ENCODE measurements around the gene CDK14. TPM values are rescaled to one million over a fixed set of nuclear protein-coding genes. Genes with fewer than 3 reads are reported as not detected.

The CDK14 gene
- total RNA-seq, 1 donor = 44.8 TPM

DNA sequence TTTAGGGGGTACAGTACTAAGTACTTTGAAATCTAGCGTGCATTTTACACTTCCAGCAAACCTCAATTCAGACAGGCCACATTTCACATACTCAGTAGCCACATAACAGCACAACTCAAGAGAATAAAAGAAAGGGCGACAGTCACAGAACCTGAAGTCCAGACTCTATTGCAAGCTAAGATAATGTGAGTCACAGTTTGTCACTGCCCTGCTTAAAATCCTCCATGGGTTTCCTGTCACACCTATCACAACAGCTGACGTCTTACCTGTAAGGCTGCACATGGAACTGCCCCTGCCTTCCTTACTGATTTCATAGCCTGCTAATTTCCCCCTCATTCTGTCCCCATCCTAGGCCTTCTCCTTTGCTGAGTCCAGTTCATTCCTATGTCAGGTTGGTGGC lies 16.1 kb upstream of the CDK14 start:
- no peak for DNase-seq (ENCODE audit: low read depth)
- TF ChIP-seq, protein P1, sequence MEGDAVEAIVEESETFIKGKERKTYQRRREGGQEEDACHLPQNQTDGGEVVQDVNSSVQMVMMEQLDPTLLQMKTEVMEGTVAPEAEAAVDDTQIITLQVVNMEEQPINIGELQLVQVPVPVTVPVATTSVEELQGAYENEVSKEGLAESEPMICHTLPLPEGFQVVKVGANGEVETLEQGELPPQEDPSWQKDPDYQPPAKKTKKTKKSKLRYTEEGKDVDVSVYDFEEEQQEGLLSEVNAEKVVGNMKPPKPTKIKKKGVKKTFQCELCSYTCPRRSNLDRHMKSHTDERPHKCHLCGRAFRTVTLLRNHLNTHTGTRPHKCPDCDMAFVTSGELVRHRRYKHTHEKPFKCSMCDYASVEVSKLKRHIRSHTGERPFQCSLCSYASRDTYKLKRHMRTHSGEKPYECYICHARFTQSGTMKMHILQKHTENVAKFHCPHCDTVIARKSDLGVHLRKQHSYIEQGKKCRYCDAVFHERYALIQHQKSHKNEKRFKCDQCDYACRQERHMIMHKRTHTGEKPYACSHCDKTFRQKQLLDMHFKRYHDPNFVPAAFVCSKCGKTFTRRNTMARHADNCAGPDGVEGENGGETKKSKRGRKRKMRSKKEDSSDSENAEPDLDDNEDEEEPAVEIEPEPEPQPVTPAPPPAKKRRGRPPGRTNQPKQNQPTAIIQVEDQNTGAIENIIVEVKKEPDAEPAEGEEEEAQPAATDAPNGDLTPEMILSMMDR (IDR thresholded peaks at IDR 0.05; ENCODE audit: insufficient read depth, low read length) = no peak
- no peak overlapping the region for H3K4me3 ChIP-seq (ENCODE audit: low read depth, low read length)

DNA sequence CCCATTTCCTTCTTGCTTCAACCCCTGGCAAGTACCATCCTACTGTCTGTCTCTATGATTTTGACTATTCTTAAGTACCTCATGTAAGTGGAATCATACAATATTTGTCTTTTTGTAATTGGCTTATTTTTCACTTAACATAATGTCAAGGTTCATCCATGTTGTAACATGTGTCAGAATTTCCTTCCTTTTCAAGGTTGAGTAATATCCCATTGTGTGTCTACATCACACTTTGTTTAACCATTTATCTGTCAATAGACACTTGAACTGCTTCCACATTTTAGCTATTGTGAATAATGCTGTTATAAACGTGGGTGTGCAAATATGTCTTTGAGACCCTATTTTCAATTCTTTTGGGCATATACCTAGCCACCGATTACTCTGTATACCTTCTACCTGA lies 14.0 kb upstream of the CDK14 start:
- no peak for DNase-seq (ENCODE audit: low read depth)
- H3K4me3 ChIP-seq (ENCODE audit: low read depth, low read length) = no peak overlapping the region
- TF ChIP-seq, protein P1 (IDR thresholded peaks at IDR 0.05; ENCODE audit: insufficient read depth, low read length) = no peak

DNA sequence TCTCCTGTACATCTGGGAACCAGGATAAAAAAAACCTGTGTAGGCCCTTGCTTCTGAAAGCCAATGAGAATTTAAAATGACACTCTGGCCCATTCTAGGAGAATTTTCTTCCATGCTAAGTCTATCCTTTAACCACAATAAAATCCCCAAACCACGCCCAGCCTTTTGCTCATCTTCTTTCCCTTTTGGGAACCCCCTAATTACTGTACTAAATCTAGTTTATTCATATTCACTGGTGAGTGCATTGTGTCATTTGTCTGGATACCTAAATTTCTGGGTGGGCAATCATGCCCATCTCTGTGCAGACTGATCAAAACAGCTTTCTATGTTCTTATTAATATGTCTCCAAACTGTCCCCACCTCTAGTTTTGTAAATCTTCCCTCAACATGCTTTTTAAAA lies 11.7 kb upstream of the CDK14 start:
- TF ChIP-seq, protein P1 (IDR thresholded peaks at IDR 0.05; ENCODE audit: insufficient read depth, low read length) = no peak
- no peak for DNase-seq (ENCODE audit: low read depth)
- no peak overlapping the region for H3K4me3 ChIP-seq (ENCODE audit: low read depth, low read length)

DNA sequence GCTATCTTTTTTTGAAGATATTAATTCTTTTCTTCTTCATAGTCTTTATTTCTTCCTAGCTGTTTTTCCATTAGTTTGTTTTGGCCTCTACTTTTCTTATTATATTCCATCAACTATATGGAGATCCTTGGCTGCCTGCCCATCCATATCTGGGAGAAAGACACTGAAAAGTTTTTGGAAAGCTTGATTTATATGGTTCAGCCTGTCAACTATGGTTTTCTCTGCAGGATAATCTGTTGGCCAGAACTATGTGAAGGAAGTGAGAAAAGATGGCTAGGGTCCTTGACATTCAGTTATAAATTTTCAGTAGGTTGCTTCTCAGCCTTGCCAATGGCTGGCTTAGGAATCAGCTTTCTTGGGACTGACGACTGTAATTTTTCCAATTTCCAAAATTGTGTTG lies 10.0 kb upstream of the CDK14 start:
- DNase-seq (ENCODE audit: low read depth) = peak; percentile 49
- TF ChIP-seq, protein P1 (IDR thresholded peaks at IDR 0.05; ENCODE audit: insufficient read depth, low read length) = no peak
- no peak overlapping the region for H3K4me3 ChIP-seq (ENCODE audit: low read depth, low read length)

DNA sequence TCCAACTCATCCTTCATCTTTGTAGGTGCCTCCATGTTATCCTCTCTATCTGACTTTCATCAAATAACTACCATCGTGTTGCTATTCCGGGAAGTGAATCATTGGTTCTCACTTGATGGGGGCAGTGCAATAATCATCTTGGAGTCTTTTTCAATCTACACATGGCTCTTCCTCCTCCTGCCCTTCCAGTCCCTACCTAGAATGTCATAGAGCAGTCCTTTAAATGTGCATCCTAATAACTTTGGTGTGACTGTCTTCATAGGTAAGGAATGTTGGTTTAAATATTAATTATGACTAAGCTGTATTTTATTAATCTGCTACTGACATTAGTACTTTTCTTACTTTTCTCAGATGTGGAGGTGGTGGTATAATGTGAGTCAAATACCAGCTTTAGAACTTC lies 8.4 kb upstream of the CDK14 start:
- TF ChIP-seq, protein P1 (IDR thresholded peaks at IDR 0.05; ENCODE audit: insufficient read depth, low read length) = no peak
- H3K4me3 ChIP-seq (ENCODE audit: low read depth, low read length) = no peak overlapping the region
- no peak for DNase-seq (ENCODE audit: low read depth)

DNA sequence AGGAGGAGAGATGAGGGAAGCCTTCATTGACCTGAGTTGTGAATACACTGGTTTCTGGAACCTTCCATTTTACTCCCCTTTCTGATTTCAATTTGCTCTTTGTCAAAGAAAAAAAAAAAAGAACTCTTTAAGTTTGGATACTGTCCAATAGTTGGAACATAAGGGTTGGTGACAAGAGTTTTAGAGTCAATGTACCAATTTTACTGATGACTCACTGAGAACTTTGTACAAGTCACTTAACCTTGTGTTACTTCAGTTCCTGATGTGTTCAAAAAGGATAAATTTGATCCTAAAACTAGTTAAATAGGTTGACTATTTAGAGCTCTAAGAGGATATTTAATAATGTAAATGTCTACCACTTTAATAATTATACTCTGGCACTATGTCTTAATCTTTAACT lies 4.1 kb upstream of the CDK14 start:
- H3K4me3 ChIP-seq (ENCODE audit: low read depth, low read length) = no peak overlapping the region
- DNase-seq (ENCODE audit: low read depth) = no peak
- TF ChIP-seq, protein P1 (IDR thresholded peaks at IDR 0.05; ENCODE audit: insufficient read depth, low read length) = no peak

DNA sequence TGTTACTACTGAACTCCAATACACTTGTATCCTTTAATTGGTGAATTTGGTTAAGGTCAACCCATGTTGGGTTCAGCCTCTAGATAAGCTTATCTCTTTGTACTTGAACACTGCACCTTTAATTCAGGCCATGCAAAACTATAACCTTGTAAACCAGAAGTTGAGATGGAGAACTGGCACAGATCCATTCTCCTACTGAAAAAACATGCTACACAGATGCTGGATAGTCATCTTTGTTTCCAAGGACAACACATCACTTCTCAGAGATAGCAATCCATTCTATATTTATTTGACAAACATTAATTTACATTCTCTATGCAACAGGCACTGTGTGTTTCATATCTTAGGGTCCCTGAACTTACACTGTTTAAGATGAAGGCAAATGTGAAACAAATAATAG lies 2.9 kb upstream of the CDK14 start:
- DNase-seq (ENCODE audit: low read depth) = peak; percentile 30
- no peak overlapping the region for H3K4me3 ChIP-seq (ENCODE audit: low read depth, low read length)
- TF ChIP-seq, protein P1 (IDR thresholded peaks at IDR 0.05; ENCODE audit: insufficient read depth, low read length) = no peak
